Esophagus (tissue), 2 donors: ENCODE data around the gene MRPL55. TPM values are rescaled to one million over a fixed set of nuclear protein-coding genes. Genes with fewer than 3 reads are reported as not detected.
A peak's percentile ranks its signal among the peaks of the same experiment; 100 is the strongest.

Experiments
- H3K27ac ChIP-seq, 2 donors: one replicate each; pipeline ENCODE4 v1.5.1; 2013; ENCODE audit warnings: low read depth in 2 of 2, mild to moderate bottlenecking in 2 of 2, inconsistent platforms in 1 of 2, low read length in 1 of 2, moderate library complexity in 1 of 2
- H3K27me3 ChIP-seq, 2 donors: one replicate each; pipeline ENCODE4 v1.6.1; 2013; ENCODE audit warnings: low read length in 2 of 2, control low read depth in 1 of 2, mild to moderate bottlenecking in 1 of 2; ENCODE audit not compliant: insufficient read depth in 2 of 2, control insufficient read depth in 1 of 2
- H3K36me3 ChIP-seq, 2 donors: one replicate each; pipeline ENCODE4 v1.6.1; 2013; ENCODE audit warnings: low read length in 1 of 2; ENCODE audit not compliant: control insufficient read depth in 2 of 2, insufficient read depth in 2 of 2
- H3K4me1 ChIP-seq, 2 donors: one replicate each; pipeline ENCODE4 v1.6.1; 2013; ENCODE audit warnings: low read length in 1 of 2; ENCODE audit not compliant: control insufficient read depth in 2 of 2, insufficient read depth in 2 of 2
- H3K4me3 ChIP-seq, 2 donors: one replicate each; pipeline ENCODE4 v1.5.1; 2013; ENCODE audit warnings: low read length in 2 of 2, mild to moderate bottlenecking in 2 of 2, low read depth in 1 of 2, moderate library complexity in 1 of 2
- H3K9me3 ChIP-seq, 2 donors: one replicate each; pipeline ENCODE4 v1.6.1; 2013; ENCODE audit warnings: mild to moderate bottlenecking in 2 of 2, low read depth in 1 of 2, low read length in 1 of 2, moderate library complexity in 1 of 2; ENCODE audit not compliant: control insufficient read depth in 2 of 2, insufficient read depth in 1 of 2
- WGBS, 2 donors: extraction: QIAGEN DNeasy Blood & Tissue Kit; methylation state at CpG; one replicate each; pipeline ENCODE4 v1.1.7; 2013; 5-methylcytosine and 5-hydroxymethylcytosine counted together
- polyA plus RNA-seq, 2 donors: library from polyadenylated mRNA; stranded (reverse); fragments of 200-250 nt; gene quantifications; one replicate each; pipeline ENCODE4 v1.2.3, GENCODE V29; 2013
- donor health status: healthy with polysubstance abuse.
- donor health status: Bipolar disorder and iron deficiency.

Gene MRPL55
- polyA plus RNA-seq, 2 donors, result 87.0 to 94.9 TPM

GRCh38 chr1:228061411-228062084 lies 47.6 kb downstream of the MRPL55 start:
- WGBS, 2 donors, result 81% methylated on average over 9 to 10 of the region's 10 CpGs
- no peak overlapping the region for H3K4me3 ChIP-seq
- peaks cover 4 to 12% of the 10 kb centered on the region in 2 donors for H3K9me3 ChIP-seq
- H3K27ac ChIP-seq, result no peak overlapping the region
- H3K4me1 ChIP-seq, result peaks cover 3% of the 10 kb centered on the region in 2 donors
- no peaks in the 10 kb centered on the region for H3K36me3 ChIP-seq
- no peaks in the 10 kb centered on the region for H3K27me3 ChIP-seq

GRCh38 chr1:228060458-228061190 lies 48.5 kb downstream of the MRPL55 start:
- H3K27ac ChIP-seq, result no peak overlapping the region
- peaks cover 4 to 12% of the 10 kb centered on the region in 2 donors for H3K9me3 ChIP-seq
- WGBS, 2 donors, result 14 to 18% methylated on average over 29 to 34 of the region's 34 CpGs
- peak overlapping the region; percentile 34 to 40 for H3K4me3 ChIP-seq
- H3K27me3 ChIP-seq, result no peaks in the 10 kb centered on the region
- H3K4me1 ChIP-seq, result peaks cover 3% of the 10 kb centered on the region in 2 donors
- no peaks in the 10 kb centered on the region for H3K36me3 ChIP-seq

DNA sequence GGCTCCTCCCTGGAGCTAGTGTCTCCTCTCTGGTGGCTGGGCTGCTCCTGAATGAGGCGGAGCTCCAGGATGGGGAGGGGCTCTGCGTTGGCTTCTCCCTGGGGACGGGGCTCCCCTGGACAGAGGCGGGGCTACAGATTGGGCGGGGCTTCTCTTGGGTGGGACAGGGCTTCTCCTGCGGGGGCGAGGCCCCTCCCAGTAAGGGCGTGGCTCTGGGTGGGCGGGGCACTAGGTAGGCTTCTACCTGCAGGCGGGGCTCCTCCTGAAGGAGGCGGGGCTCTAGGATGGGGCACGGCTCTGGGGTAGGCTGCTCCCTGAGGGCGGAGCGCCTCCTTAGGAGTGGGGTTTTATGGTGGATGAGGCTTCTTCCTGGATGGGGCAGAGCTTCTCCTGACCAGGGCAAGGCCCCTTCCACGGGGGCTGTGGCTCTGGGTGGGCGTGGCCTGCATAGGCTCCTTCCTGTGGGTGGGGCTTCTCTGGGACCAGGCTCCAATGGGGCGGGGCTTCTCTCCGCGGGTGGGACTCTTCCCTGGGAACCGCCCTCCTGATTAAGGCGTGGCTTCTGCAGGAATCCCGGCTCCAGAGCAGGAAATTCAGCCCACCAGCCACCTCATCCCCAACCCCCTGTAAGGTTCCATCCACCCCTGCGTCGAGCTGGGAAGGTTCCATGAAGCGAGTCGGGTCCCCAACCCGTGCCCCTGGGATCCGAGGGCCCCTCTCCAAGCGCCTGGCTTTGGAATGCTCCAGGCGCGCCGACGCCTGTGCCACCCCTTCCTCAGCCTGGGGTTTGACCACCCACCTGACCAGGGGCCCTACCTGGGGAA lies 49.3 kb downstream of the MRPL55 start:
- no peaks in the 10 kb centered on the region for H3K36me3 ChIP-seq
- H3K4me3 ChIP-seq, result peak overlapping the region; percentile 34 to 40
- H3K4me1 ChIP-seq, result peaks cover 3% of the 10 kb centered on the region in 2 donors
- H3K27me3 ChIP-seq, result no peaks in the 10 kb centered on the region
- WGBS, 2 donors, result 5% methylated on average over 32 to 33 of the region's 33 CpGs
- peaks cover 4 to 12% of the 10 kb centered on the region in 2 donors for H3K9me3 ChIP-seq
- H3K27ac ChIP-seq, result peak overlapping the region; percentile 11 to 21

GRCh38 chr1:228058949-228059633 lies 50.0 kb downstream of the MRPL55 start:
- Histone ChIP-seq H3K4me1 (peaks cover 3% of the 10 kb centered on the region in 2 donors), H3K27ac (peak overlapping the region in 1 of 2 donors; percentile 11), H3K9me3 (peaks cover 4 to 12% of the 10 kb centered on the region in 2 donors), H3K27me3 (no peaks in the 10 kb centered on the region), H3K4me3 (peak overlapping the region; percentile 34 to 40), H3K36me3 (no peaks in the 10 kb centered on the region)
- WGBS, 2 donors, result 16 to 19% methylated on average over 65 to 66 of the region's 66 CpGs

DNA sequence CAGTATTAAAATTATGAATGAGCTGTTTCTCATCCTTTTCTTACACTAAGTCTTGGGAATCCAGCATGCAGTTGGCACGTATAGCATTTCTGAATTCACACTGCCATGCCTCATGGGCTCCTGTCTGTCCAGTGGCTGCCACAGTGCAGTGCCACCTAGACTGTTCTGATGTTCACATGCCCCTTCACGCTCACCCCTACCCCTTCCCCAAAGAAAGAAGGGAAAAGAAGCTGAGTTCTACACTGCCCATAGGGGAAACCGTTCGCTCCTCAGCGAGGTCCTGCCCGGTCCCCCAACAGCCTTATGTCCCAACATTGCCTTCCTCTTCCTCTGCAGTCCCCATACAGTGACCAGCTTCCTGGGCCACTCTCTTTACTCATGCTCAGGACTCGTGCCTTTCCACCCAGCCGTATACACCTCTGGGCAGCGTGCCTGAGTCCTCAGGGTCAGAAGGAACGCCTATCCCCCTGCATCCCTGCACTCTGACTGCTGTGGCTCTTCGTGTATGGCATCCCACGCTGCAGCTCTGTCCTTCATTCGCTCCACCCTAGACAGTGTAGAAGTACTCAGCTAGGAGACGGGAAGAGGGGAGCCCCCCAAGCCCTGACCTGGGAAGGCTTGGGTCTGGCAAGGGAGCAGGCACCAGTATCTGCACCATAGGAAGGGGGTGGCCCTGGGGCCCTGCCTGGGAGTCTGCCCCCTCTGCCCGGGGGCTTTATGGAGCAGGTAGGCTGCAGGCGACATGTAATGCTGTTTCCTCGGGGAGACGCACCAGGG lies 50.7 kb downstream of the MRPL55 start:
- Histone ChIP-seq H3K9me3 (peaks cover 4 to 12% of the 10 kb centered on the region in 2 donors), H3K36me3 (no peaks in the 10 kb centered on the region), H3K4me3 (no peak overlapping the region), H3K27me3 (no peaks in the 10 kb centered on the region), H3K4me1 (peaks cover 3% of the 10 kb centered on the region in 2 donors), H3K27ac (no peak overlapping the region)
- 54 to 62% methylated on average over 18 of the region's 18 CpGs for WGBS, 2 donors

Other genes starting within 250 kb of the MRPL55 start
- gene WNT9A, start 161.4 kb downstream of the MRPL55 start, polyA plus RNA-seq, result 1 to 10 TPM; 2.3 to 3.6 TPM
- gene WNT3A, start 102.3 kb downstream of the MRPL55 start, polyA plus RNA-seq, result 1 to 10 TPM in 1 of 2 donors, under 1 TPM in 1; 0.69 to 1.3 TPM
- gene ARF1, start 26.6 kb downstream of the MRPL55 start, polyA plus RNA-seq, result 100 to 1,000 TPM; 180 to 295 TPM
- gene C1orf35, start 6.0 kb downstream of the MRPL55 start, polyA plus RNA-seq, result 10 to 100 TPM; 18.4 to 26.0 TPM
- gene GUK1, start 31.0 kb upstream of the MRPL55 start, polyA plus RNA-seq, result 100 to 1,000 TPM; 299 to 484 TPM
- under 1 TPM; 0.57 to 0.64 TPM for gene GJC2, start 40.6 kb upstream of the MRPL55 start, polyA plus RNA-seq
- 1 to 10 TPM; 1.5 to 3.5 TPM for gene IBA57, start 56.5 kb upstream of the MRPL55 start, polyA plus RNA-seq
- 10 to 100 TPM in 1 of 2 donors, 1 to 10 TPM in 1; 7.7 to 20.6 TPM for gene OBSCN, start 98.7 kb upstream of the MRPL55 start, polyA plus RNA-seq